ENCODE measurements around the gene AP1S3.
"Not testable (repeated sequence)": the region's sequence is repeated elsewhere in the genome, so short reads cannot be mapped to it uniquely, and the experiment has no call there.

AP1S3 gene

GRCh38 chr2:223815186-223815883 is 22.0 kb downstream of the AP1S3 start:
- CTCF ChIA-PET = interaction anchor here (1.0 to 1.4 kb wide), 2 partner anchors 18 to 844 kb away, joined by 4 to 6 read pairs; no protein-coding TSS in a partner anchor
- POLR2A ChIA-PET = no interaction called here
- no peak for TF ChIP-seq CTCF (IDR thresholded peaks at IDR 0.05; ENCODE audit: insufficient read depth, low read length, missing control alignments)
- DNase-seq (ENCODE audit: low read depth, low spot score) = peak; percentile 65
- H3K4me3 ChIP-seq (ENCODE audit: low read depth, low read length) = no peak overlapping the region

GRCh38 chr2:223814764-223815163 is 22.6 kb downstream of the AP1S3 start:
- CTCF ChIA-PET = interaction anchor here (1.0 to 1.4 kb wide), 2 partner anchors 17 to 843 kb away, joined by 4 to 6 read pairs; no protein-coding TSS in a partner anchor
- POLR2A ChIA-PET; H3K4me3 ChIP-seq (ENCODE audit: low read depth, low read length); DNase-seq (ENCODE audit: low read depth, low spot score): not testable (repeated sequence)

- CTCF ChIA-PET = interaction anchor here (0.8 kb wide), 1 partner anchor 10 kb away, joined by 3 read pairs; no protein-coding TSS in a partner anchor
- TF ChIP-seq CTCF (IDR thresholded peaks at IDR 0.05; ENCODE audit: insufficient read depth, low read length, missing control alignments) = no peak
- POLR2A ChIA-PET = no interaction called here
- no peak overlapping the region for H3K4me3 ChIP-seq (ENCODE audit: low read depth, low read length)
- DNase-seq (ENCODE audit: low read depth, low spot score) = no peak
These were observed 24.1 kb downstream of the AP1S3 start for GRCh38 chr2:223813329-223813728.

- no peak overlapping the region for H3K4me3 ChIP-seq (ENCODE audit: low read depth, low read length)
- peak; percentile 28 for DNase-seq (ENCODE audit: low read depth, low spot score)
- no peak for TF ChIP-seq CTCF (IDR thresholded peaks at IDR 0.05; ENCODE audit: insufficient read depth, low read length, missing control alignments)
- POLR2A ChIA-PET = no interaction called here
- CTCF ChIA-PET = interaction anchor here (1.2 kb wide), 1 partner anchor 13 kb away, joined by 3 read pairs; no protein-coding TSS in a partner anchor
These were observed 25.6 kb downstream of the AP1S3 start for GRCh38 chr2:223811757-223812156.

- ChIA-PET POLR2A (no interaction called here), CTCF (no interaction called here)
- TF ChIP-seq CTCF (IDR thresholded peaks at IDR 0.05; ENCODE audit: insufficient read depth, low read length, missing control alignments) = no peak
- DNase-seq (ENCODE audit: low read depth, low spot score) = no peak
- no peak overlapping the region for H3K4me3 ChIP-seq (ENCODE audit: low read depth, low read length)
These were observed 32.4 kb downstream of the AP1S3 start for GRCh38 chr2:223805008-223805407.

GRCh38 chr2:223801736-223802135 is 35.6 kb downstream of the AP1S3 start:
- H3K4me3 ChIP-seq (ENCODE audit: low read depth, low read length) = no peak overlapping the region
- DNase-seq (ENCODE audit: low read depth, low spot score) = no peak
- CTCF ChIA-PET = interaction anchor here (0.9 to 5.0 kb wide), 9 partner anchors 9 to 830 kb away, joined by 3 to 63 read pairs (median 4); no protein-coding TSS in a partner anchor
- POLR2A ChIA-PET = no interaction called here
- TF ChIP-seq CTCF (IDR thresholded peaks at IDR 0.05; ENCODE audit: insufficient read depth, low read length, missing control alignments) = no peak

- CTCF ChIA-PET = interaction anchor here (1.1 to 5.0 kb wide), 10 partner anchors 10 to 1092 kb away, joined by 3 to 63 read pairs (median 4); no protein-coding TSS in a partner anchor
- H3K4me3 ChIP-seq (ENCODE audit: low read depth, low read length) = no peak overlapping the region
- no peak for TF ChIP-seq CTCF (IDR thresholded peaks at IDR 0.05; ENCODE audit: insufficient read depth, low read length, missing control alignments)
- POLR2A ChIA-PET = no interaction called here
- DNase-seq (ENCODE audit: low read depth, low spot score) = no peak
These were observed 36.5 kb downstream of the AP1S3 start for GRCh38 chr2:223800908-223801307.
